Measurements from ENCODE around the gene KCTD19.
A peak's percentile ranks its signal among the peaks of the same experiment; 100 is the strongest.
"Not testable (repeated sequence)": the region's sequence is repeated elsewhere in the genome, so short reads cannot be mapped to it uniquely, and the experiment has no call there.

KCTD19 gene

GRCh38 chr16:67326472-67327309 is at the start of gene KCTD19, which contains the start of gene LRRC36:
KCTD19 (minus strand) TSS chr16:67326741; CDS start chr16:67326707, 34 bp downstream.
LRRC36 (plus strand) TSS chr16:67326815; CDS start chr16:67326863, 48 bp downstream.
- DNase-seq = peak; percentile 12

GRCh38 chr16:67376012-67376411 is 49.5 kb upstream of the KCTD19 start:
- not testable (repeated sequence) for DNase-seq

- DNase-seq = peak; percentile 68
Measured at GRCh38 chr16:67372664-67373063, 46.1 kb upstream of the KCTD19 start.

- DNase-seq = no peak
Measured at GRCh38 chr16:67370661-67371060, 44.1 kb upstream of the KCTD19 start.

- DNase-seq = no peak
Measured at GRCh38 chr16:67364600-67365235, 38.2 kb upstream of the KCTD19 start.

GRCh38 chr16:67361038-67361437 is 34.5 kb upstream of the KCTD19 start:
- no peak for DNase-seq

GRCh38 chr16:67359540-67360269 is 33.2 kb upstream of the KCTD19 start:
- not testable (repeated sequence) for DNase-seq

GRCh38 chr16:67357561-67357960 is 31.0 kb upstream of the KCTD19 start:
- no peak for DNase-seq

- no peak for DNase-seq
Measured at GRCh38 chr16:67356396-67356795, 29.9 kb upstream of the KCTD19 start.

GRCh38 chr16:67352463-67352862 is 25.9 kb upstream of the KCTD19 start:
- DNase-seq = not testable (repeated sequence)

GRCh38 chr16:67350324-67350723 is 23.8 kb upstream of the KCTD19 start:
- no peak for DNase-seq

GRCh38 chr16:67349172-67349571 is 22.6 kb upstream of the KCTD19 start:
- DNase-seq = no peak

GRCh38 chr16:67346341-67346740 is 19.8 kb upstream of the KCTD19 start:
- DNase-seq = no peak

- no peak for DNase-seq
Measured at GRCh38 chr16:67345401-67345800, 18.9 kb upstream of the KCTD19 start.

GRCh38 chr16:67342616-67343015 is 16.1 kb upstream of the KCTD19 start:
- DNase-seq = no peak

GRCh38 chr16:67341250-67341649 is 14.7 kb upstream of the KCTD19 start:
- no peak for DNase-seq

- no peak for DNase-seq
Measured at GRCh38 chr16:67339453-67339852, 12.9 kb upstream of the KCTD19 start.

GRCh38 chr16:67336648-67337047 is 10.1 kb upstream of the KCTD19 start:
- no peak for DNase-seq

- no peak for DNase-seq
Measured at GRCh38 chr16:67336116-67336515, 9.6 kb upstream of the KCTD19 start.

GRCh38 chr16:67333315-67333714 is 6.8 kb upstream of the KCTD19 start:
- no peak for DNase-seq

- no peak for DNase-seq
Measured at GRCh38 chr16:67329901-67330300, 3.4 kb upstream of the KCTD19 start.

- DNase-seq = no peak
Measured at GRCh38 chr16:67327743-67328142, 1.2 kb upstream of the KCTD19 start.

- no peak for DNase-seq
Measured at GRCh38 chr16:67326115-67326471, 448 bp downstream of the KCTD19 start.

GRCh38 chr16:67317853-67318252 is 8.7 kb downstream of the KCTD19 start:
- DNase-seq = no peak

Data from midbrain (tissue), 1 donor.